GM06990 (cell line): ENCODE measurements around the gene NEMP2.

Experiments used
- DNase-seq: peaks from one replicate; pipeline ENCODE4 v3.0.0-alpha.2; 2011; ENCODE audit not compliant: insufficient read length; ENCODE audit errors: extremely low read depth
- H3K27me3 ChIP-seq: replicated peaks from 2 replicates; pipeline ENCODE4 v1.6.0; 2011; ENCODE audit warnings: low read length; ENCODE audit not compliant: control insufficient read depth, insufficient read depth
- H3K36me3 ChIP-seq: 2 replicates; pipeline ENCODE4 v1.5.1; 2011; ENCODE audit warnings: low read length; ENCODE audit not compliant: control insufficient read depth, insufficient read depth
- H3K4me3 ChIP-seq: replicated peaks from 2 replicates; pipeline ENCODE4 v1.5.1; 2011; ENCODE audit warnings: low read depth, mild to moderate bottlenecking, control low read depth, low read length
- CTCF ChIP-seq: IDR thresholded peaks from 2 replicates; pipeline ENCODE4 v1.5.1; 2011; ENCODE audit warnings: low read length, control low read depth, mild to moderate bottlenecking, inconsistent platforms; ENCODE audit not compliant: insufficient read depth, poor library complexity, severe bottlenecking

NEMP2 gene

GRCh38 chr2:190534310-190535120 lies at the start of gene NEMP2:
Gene NEMP2, minus strand, starts transcription at chr2:190534722. Its CDS starts 67 bp downstream, at chr2:190534655.
- no peak for TF ChIP-seq CTCF
- Histone ChIP-seq H3K36me3 (no peaks in the 10 kb centered on the region), H3K27me3 (no peaks in the 10 kb centered on the region), H3K4me3 (peak within 1 kb of the TSS; percentile 75)
- DNase-seq = peak; percentile 91

- peak overlapping the region; percentile 3 for H3K4me3 ChIP-seq
- no peak for TF ChIP-seq CTCF
- DNase-seq = peak; percentile 7
- H3K27me3 ChIP-seq = no peaks in the 10 kb centered on the region
- H3K36me3 ChIP-seq = no peaks in the 10 kb centered on the region
These were observed 49.2 kb upstream of the NEMP2 start for GRCh38 chr2:190583507-190584337.

GRCh38 chr2:190582736-190583506 lies 48.4 kb upstream of the NEMP2 start:
- H3K27me3 ChIP-seq = no peaks in the 10 kb centered on the region
- TF ChIP-seq CTCF = no peak
- no peaks in the 10 kb centered on the region for H3K36me3 ChIP-seq
- peak; percentile 49 for DNase-seq
- no peak overlapping the region; the same call in 1 of the 2 replicates for H3K4me3 ChIP-seq

GRCh38 chr2:190582019-190582418 lies 47.5 kb upstream of the NEMP2 start:
- no peak for TF ChIP-seq CTCF
- no peak for DNase-seq
- H3K4me3 ChIP-seq = no peak overlapping the region
- no peaks in the 10 kb centered on the region for H3K27me3 ChIP-seq
- H3K36me3 ChIP-seq = no peaks in the 10 kb centered on the region

- no peaks in the 10 kb centered on the region for H3K36me3 ChIP-seq
- no peak for DNase-seq
- no peak overlapping the region for H3K4me3 ChIP-seq
- no peaks in the 10 kb centered on the region for H3K27me3 ChIP-seq
- no peak for TF ChIP-seq CTCF
These were observed 45.7 kb upstream of the NEMP2 start for GRCh38 chr2:190579915-190580846.
